WTC11 (cell line): ENCODE results near the gene KIAA0930.

ENCODE experiments used
- E2F4 ChIP-seq: sonication (generic); formaldehyde crosslinking; IDR thresholded peaks from 2 replicates; pipeline ENCODE4 v1.8.1; 2022; ENCODE audit warnings: low read depth, mild to moderate bottlenecking, moderate library complexity, missing genetic modification reagents, borderline replicate concordance
- ESRRA ChIP-seq: sonication (generic); formaldehyde crosslinking; IDR thresholded peaks from 2 replicates; pipeline ENCODE4 v1.8.1; 2022; ENCODE audit warnings: mild to moderate bottlenecking, missing genetic modification reagents, borderline replicate concordance
- ETV6 ChIP-seq: sonication (generic); formaldehyde crosslinking; IDR thresholded peaks from 2 replicates; pipeline ENCODE4 v1.8.1; 2022; ENCODE audit warnings: mild to moderate bottlenecking, missing genetic modification reagents
- JAZF1 ChIP-seq: fragments of 250-450 bp; sonication (Bioruptor Pico); IDR thresholded peaks from 2 replicates; pipeline ENCODE4 v1.9.0; 2021; ENCODE audit warnings: moderate library complexity, mild to moderate bottlenecking, inconsistent platforms
- KAT7 ChIP-seq: sonication (generic); formaldehyde crosslinking; IDR thresholded peaks from 2 replicates; pipeline ENCODE4 v1.8.1; 2023; ENCODE audit warnings: missing genetic modification reagents, mild to moderate bottlenecking, borderline replicate concordance
- NFE2L1 ChIP-seq: sonication (generic); formaldehyde crosslinking; IDR thresholded peaks from 2 replicates; pipeline ENCODE4 v1.8.1; 2023; ENCODE audit warnings: missing genetic modification reagents
- PREB ChIP-seq: sonication (generic); formaldehyde crosslinking; IDR thresholded peaks from 2 replicates; pipeline ENCODE4 v1.8.1; 2022; ENCODE audit warnings: mild to moderate bottlenecking, missing genetic modification reagents, moderate library complexity, borderline replicate concordance
- SP1 ChIP-seq: sonication (generic); formaldehyde crosslinking; conservative IDR thresholded peaks from 2 replicates; pipeline ENCODE4 v1.8.1; 2022; ENCODE audit warnings: missing genetic modification reagents
- ZBTB43 ChIP-seq: sonication (generic); formaldehyde crosslinking; IDR thresholded peaks from 2 replicates; pipeline ENCODE4 v1.8.1; 2023; ENCODE audit warnings: mild to moderate bottlenecking, missing genetic modification reagents
- ZNF121 ChIP-seq: sonication (generic); formaldehyde crosslinking; IDR thresholded peaks from 2 replicates; pipeline ENCODE4 v1.8.0; 2023; ENCODE audit warnings: missing genetic modification reagents
- TF ChIP-seq, protein P1 (sequence below): fragments of 200-600 bp; IDR thresholded peaks from 2 replicates; pipeline ENCODE4 v1.8.0; 2022; ENCODE audit warnings: antibody characterized with exemption
- TF ChIP-seq, protein P2 (sequence below): sonication (generic); formaldehyde crosslinking; IDR thresholded peaks from 2 replicates; pipeline ENCODE4 v1.8.1; 2023; ENCODE audit warnings: mild to moderate bottlenecking, missing genetic modification reagents, borderline replicate concordance
- TF ChIP-seq, protein P3 (sequence below): sonication (generic); formaldehyde crosslinking; IDR thresholded peaks from 2 replicates; pipeline ENCODE4 v1.8.0; 2022; ENCODE audit warnings: mild to moderate bottlenecking, missing genetic modification reagents

GRCh38 chr22:45181240-45181639 is 59.5 kb downstream of the KIAA0930 start:
- TF ChIP-seq, protein P1, sequence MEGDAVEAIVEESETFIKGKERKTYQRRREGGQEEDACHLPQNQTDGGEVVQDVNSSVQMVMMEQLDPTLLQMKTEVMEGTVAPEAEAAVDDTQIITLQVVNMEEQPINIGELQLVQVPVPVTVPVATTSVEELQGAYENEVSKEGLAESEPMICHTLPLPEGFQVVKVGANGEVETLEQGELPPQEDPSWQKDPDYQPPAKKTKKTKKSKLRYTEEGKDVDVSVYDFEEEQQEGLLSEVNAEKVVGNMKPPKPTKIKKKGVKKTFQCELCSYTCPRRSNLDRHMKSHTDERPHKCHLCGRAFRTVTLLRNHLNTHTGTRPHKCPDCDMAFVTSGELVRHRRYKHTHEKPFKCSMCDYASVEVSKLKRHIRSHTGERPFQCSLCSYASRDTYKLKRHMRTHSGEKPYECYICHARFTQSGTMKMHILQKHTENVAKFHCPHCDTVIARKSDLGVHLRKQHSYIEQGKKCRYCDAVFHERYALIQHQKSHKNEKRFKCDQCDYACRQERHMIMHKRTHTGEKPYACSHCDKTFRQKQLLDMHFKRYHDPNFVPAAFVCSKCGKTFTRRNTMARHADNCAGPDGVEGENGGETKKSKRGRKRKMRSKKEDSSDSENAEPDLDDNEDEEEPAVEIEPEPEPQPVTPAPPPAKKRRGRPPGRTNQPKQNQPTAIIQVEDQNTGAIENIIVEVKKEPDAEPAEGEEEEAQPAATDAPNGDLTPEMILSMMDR, result no peak
- TF ChIP-seq ZBTB43 (CRISPR knock-in tag) (no peak), ESRRA (CRISPR knock-in tag) (no peak), ETV6 (no peak), E2F4 (CRISPR knock-in tag) (no peak), KAT7 (CRISPR knock-in tag) (no peak), NFE2L1 (CRISPR knock-in tag) (no peak), PREB (CRISPR knock-in tag) (no peak), SP1 (CRISPR knock-in tag) (no peak), JAZF1 (CRISPR knock-in tag) (no peak), ZNF121 (no peak)
- TF ChIP-seq, protein P2, sequence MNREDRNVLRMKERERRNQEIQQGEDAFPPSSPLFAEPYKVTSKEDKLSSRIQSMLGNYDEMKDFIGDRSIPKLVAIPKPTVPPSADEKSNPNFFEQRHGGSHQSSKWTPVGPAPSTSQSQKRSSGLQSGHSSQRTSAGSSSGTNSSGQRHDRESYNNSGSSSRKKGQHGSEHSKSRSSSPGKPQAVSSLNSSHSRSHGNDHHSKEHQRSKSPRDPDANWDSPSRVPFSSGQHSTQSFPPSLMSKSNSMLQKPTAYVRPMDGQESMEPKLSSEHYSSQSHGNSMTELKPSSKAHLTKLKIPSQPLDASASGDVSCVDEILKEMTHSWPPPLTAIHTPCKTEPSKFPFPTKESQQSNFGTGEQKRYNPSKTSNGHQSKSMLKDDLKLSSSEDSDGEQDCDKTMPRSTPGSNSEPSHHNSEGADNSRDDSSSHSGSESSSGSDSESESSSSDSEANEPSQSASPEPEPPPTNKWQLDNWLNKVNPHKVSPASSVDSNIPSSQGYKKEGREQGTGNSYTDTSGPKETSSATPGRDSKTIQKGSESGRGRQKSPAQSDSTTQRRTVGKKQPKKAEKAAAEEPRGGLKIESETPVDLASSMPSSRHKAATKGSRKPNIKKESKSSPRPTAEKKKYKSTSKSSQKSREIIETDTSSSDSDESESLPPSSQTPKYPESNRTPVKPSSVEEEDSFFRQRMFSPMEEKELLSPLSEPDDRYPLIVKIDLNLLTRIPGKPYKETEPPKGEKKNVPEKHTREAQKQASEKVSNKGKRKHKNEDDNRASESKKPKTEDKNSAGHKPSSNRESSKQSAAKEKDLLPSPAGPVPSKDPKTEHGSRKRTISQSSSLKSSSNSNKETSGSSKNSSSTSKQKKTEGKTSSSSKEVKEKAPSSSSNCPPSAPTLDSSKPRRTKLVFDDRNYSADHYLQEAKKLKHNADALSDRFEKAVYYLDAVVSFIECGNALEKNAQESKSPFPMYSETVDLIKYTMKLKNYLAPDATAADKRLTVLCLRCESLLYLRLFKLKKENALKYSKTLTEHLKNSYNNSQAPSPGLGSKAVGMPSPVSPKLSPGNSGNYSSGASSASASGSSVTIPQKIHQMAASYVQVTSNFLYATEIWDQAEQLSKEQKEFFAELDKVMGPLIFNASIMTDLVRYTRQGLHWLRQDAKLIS (CRISPR knock-in tag), result no peak
- TF ChIP-seq, protein P3, sequence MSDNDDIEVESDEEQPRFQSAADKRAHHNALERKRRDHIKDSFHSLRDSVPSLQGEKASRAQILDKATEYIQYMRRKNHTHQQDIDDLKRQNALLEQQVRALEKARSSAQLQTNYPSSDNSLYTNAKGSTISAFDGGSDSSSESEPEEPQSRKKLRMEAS (CRISPR knock-in tag), result no peak
